WERI-Rb-1 (cell line): ENCODE results near the gene OR1N1.

ENCODE experiments used
- DNase-seq: peaks from one replicate; pipeline ENCODE4 v3.0.0-alpha.2; 2020
- H3K27ac ChIP-seq: fragments of 250-450 bp; sonication (Bioruptor Pico); 2 replicates; pipeline ENCODE4 v1.5.1; 2020; ENCODE audit warnings: mild to moderate bottlenecking, moderate library complexity
- H3K27me3 ChIP-seq: fragments of 250-450 bp; sonication (Bioruptor Pico); 2 replicates; pipeline ENCODE4 v1.5.1; 2021; ENCODE audit warnings: mild to moderate bottlenecking, low read depth, moderate library complexity; ENCODE audit not compliant: insufficient read depth, severe bottlenecking
- H3K36me3 ChIP-seq: fragments of 250-450 bp; sonication (Bioruptor Pico); 2 replicates; pipeline ENCODE4 v1.5.1; 2020; ENCODE audit warnings: mild to moderate bottlenecking, moderate library complexity
- H3K4me3 ChIP-seq: 2 replicates; pipeline ENCODE4 v1.5.1; 2011; ENCODE audit warnings: low read depth, mild to moderate bottlenecking, control low read depth, low read length
- H3K9me3 ChIP-seq: fragments of 250-450 bp; sonication (Bioruptor Pico); 2 replicates; pipeline ENCODE4 v1.5.1; 2021; ENCODE audit warnings: mild to moderate bottlenecking, moderate library complexity; ENCODE audit not compliant: severe bottlenecking
- TF ChIP-seq, protein P1 (sequence below): IDR thresholded peaks from 2 replicates; pipeline ENCODE4 v1.5.1; 2011; ENCODE audit warnings: low read depth, mild to moderate bottlenecking, control low read depth, inconsistent platforms, low read length

OR1N1 gene

DNA sequence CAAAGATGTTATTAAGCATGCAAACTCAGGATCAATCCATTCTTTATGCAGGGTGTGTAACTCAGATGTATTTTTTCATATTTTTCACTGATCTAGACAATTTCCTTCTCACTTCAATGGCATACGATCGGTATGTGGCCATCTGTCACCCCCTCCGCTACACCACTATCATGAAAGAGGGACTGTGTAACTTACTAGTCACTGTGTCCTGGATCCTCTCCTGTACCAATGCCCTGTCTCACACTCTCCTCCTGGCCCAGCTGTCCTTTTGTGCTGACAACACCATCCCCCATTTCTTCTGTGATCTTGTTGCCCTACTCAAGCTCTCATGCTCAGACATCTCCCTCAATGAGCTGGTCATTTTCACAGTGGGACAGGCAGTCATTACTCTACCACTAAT, 7.7 kb downstream of the OR1N1 start:
- TF ChIP-seq, protein P1, sequence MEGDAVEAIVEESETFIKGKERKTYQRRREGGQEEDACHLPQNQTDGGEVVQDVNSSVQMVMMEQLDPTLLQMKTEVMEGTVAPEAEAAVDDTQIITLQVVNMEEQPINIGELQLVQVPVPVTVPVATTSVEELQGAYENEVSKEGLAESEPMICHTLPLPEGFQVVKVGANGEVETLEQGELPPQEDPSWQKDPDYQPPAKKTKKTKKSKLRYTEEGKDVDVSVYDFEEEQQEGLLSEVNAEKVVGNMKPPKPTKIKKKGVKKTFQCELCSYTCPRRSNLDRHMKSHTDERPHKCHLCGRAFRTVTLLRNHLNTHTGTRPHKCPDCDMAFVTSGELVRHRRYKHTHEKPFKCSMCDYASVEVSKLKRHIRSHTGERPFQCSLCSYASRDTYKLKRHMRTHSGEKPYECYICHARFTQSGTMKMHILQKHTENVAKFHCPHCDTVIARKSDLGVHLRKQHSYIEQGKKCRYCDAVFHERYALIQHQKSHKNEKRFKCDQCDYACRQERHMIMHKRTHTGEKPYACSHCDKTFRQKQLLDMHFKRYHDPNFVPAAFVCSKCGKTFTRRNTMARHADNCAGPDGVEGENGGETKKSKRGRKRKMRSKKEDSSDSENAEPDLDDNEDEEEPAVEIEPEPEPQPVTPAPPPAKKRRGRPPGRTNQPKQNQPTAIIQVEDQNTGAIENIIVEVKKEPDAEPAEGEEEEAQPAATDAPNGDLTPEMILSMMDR, result no peak
- no peaks in the 10 kb centered on the region for H3K27me3 ChIP-seq

DNA sequence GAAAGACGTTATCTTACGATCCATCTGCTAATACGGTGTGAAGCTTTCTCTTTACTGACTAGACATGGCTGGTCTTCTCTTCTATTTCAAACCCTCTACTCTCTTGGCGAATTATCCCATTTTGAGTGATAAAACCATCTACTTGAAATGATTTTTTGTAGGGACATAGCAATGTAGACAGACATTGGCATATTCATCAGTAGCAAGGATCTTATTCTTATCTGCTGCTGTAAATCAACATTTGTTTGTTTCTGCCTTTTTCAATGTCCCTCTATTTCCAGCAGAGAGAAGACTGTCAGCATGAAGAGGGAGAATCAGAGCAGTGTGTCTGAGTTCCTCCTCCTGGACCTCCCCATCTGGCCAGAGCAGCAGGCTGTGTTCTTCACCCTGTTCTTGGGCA, 8.3 kb downstream of the OR1N1 start, which contains the start of gene OR1J4:
TSS of gene OR1J4 (plus strand) at position 301 of the 400 bp plus-strand sequence. CDS start at position 301, 0 bp downstream.
- no peak for DNase-seq
- Histone ChIP-seq H3K36me3 (no peaks in the 10 kb centered on the region), H3K4me3 (no peak within 1 kb of the TSS), H3K27me3 (no peaks in the 10 kb centered on the region), H3K27ac (no peak within 1 kb of the TSS), H3K9me3 (no peaks in the 10 kb centered on the region)
- TF ChIP-seq, protein P1, result no peak

More for the DNA sequence above, 7.7 kb downstream of the OR1N1 start:
- Histone ChIP-seq H3K9me3 (no peaks in the 10 kb centered on the region), H3K27ac (no peak overlapping the region), H3K4me3 (no peak overlapping the region), H3K36me3 (no peaks in the 10 kb centered on the region)
- no peak for DNase-seq

DNA sequence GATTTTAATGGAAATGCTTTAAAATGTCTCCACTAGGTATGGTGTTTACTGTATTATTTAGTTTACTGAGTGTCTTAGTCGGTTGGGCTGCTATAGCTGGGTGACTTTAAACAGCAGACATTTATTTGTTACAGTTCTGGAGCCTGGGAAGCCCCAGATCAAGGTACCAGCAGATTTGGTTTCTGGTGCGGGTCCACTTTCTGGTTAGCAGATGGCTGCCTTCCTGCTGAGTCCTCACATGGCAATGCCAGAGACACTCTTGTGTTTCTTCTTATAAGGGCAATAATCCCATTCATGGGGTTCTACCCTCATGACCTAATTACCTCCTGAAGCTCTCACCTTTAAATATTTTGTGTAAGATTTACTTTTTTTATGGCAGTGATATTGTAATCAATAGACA, 8.9 kb downstream of the OR1N1 start:
- Histone ChIP-seq H3K9me3 (no peaks in the 10 kb centered on the region), H3K27me3 (no peaks in the 10 kb centered on the region), H3K36me3 (no peaks in the 10 kb centered on the region), H3K4me3 (no peak overlapping the region), H3K27ac (no peak overlapping the region)
- TF ChIP-seq, protein P1, result no peak
- DNase-seq, result no peak

DNA sequence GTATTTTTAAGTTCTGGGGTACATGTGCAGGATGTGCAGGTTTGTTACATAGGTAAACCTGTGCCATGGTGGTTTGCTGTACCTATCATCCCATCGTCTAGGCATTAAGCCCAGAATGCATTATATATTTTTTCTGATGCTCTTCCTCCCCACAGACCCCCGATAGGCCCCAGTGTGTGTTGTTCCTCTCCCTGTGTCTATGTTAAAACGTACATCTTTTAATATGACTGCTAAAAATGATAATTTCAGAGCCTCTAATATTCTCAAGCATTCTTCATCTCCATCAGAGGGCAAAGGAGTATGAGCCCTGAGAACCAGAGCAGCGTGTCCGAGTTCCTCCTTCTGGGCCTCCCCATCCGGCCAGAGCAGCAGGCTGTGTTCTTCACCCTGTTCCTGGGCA, 16.6 kb downstream of the OR1N1 start, which contains the start of gene OR1J2:
TSS of gene OR1J2 (plus strand) at position 301 of the 400 bp plus-strand sequence. CDS start at position 301, 0 bp downstream.
- no peak within 1 kb of the TSS for H3K27ac ChIP-seq
- no peaks in the 10 kb centered on the region for H3K36me3 ChIP-seq
- no peak within 1 kb of the TSS for H3K4me3 ChIP-seq
- no peak for DNase-seq
- no peaks in the 10 kb centered on the region for H3K27me3 ChIP-seq
- TF ChIP-seq, protein P1, result no peak
- H3K9me3 ChIP-seq, result no peaks in the 10 kb centered on the region

DNA sequence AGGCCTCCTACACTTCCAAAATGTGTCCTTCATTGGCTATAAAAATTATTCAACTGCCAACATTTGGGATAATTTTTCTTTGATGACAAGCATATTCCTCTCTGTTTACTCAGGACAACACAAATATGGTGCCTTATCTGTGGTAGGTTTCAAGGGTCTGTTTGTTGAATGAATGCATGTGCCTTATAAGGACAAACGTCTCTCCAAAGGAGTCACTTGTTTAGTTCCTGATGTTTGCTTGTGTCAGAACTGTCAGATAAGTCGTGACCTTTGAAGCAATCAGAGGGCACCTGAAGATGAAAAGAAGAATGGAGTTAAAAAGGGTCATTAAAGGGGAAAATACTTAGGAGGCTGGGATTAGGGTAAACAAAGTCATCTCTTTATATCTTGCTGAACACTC, 20.1 kb downstream of the OR1N1 start:
- Histone ChIP-seq H3K4me3 (no peak overlapping the region), H3K9me3 (no peaks in the 10 kb centered on the region), H3K27ac (no peak overlapping the region), H3K27me3 (no peaks in the 10 kb centered on the region), H3K36me3 (no peaks in the 10 kb centered on the region)
- TF ChIP-seq, protein P1, result no peak
- no peak for DNase-seq

DNA sequence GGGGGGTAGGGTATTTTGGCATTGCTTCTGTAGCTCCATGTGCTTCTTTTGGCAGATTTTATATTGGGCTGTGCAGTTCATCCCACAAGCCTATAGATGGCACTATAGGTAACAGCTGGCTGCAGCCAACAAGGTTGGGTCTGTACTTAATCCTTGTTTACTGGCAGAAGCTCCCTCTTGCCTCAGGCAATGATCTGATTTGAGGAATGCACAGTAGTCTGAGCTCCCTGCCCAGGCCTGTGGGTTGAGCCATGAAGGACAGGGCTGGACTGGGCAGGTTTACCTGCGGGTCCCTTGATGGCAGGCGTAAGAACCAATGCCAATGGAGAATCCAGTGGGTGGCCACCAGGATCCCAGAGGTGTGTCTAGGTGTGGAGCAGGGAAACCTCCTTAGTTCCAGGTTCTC, 28.2 kb downstream of the OR1N1 start:
- no peaks in the 10 kb centered on the region for H3K27me3 ChIP-seq
- peaks cover 5% of the 10 kb centered on the region for H3K9me3 ChIP-seq
- no peaks in the 10 kb centered on the region for H3K36me3 ChIP-seq
- peak; percentile 82 for DNase-seq
- TF ChIP-seq, protein P1, result peak; percentile 96
- H3K4me3 ChIP-seq, result no peak overlapping the region
- peak overlapping the region; percentile 29 for H3K27ac ChIP-seq
